Brain microvascular endothelial cell (primary cell): ENCODE data around the gene PRAMEF33.
"Not testable (repeated sequence)": the region's sequence is repeated elsewhere in the genome, so short reads cannot be mapped to it uniquely, and the experiment has no call there.

Source experiments
- DNase-seq: peaks from one replicate; pipeline ENCODE4 v3.0.0-alpha.2; 2020
- H3K27ac ChIP-seq: fragments of 250-450 bp; sonication (Bioruptor Pico); 2 replicates; pipeline ENCODE4 v1.5.1; 2020; ENCODE audit warnings: mild to moderate bottlenecking, moderate library complexity
- H3K27me3 ChIP-seq: fragments of 250-450 bp; sonication (Bioruptor Pico); replicated peaks from 2 replicates; pipeline ENCODE4 v1.5.1; 2020; ENCODE audit warnings: mild to moderate bottlenecking
- H3K36me3 ChIP-seq: fragments of 250-450 bp; sonication (Bioruptor Pico); replicated peaks from 2 replicates; pipeline ENCODE4 v1.5.1; 2020; ENCODE audit warnings: mild to moderate bottlenecking
- H3K4me3 ChIP-seq: 2 replicates; pipeline ENCODE4 v1.5.1; 2011; ENCODE audit warnings: low read depth, mild to moderate bottlenecking, control low read depth, low read length, moderate library complexity
- CTCF ChIP-seq: IDR thresholded peaks from 2 replicates; pipeline ENCODE4 v1.5.1; 2011; ENCODE audit warnings: low read depth, mild to moderate bottlenecking, moderate library complexity, low read length, control low read depth, inconsistent platforms; ENCODE audit errors: missing control alignments
- in situ Hi-C: cut with HindIII; loops from 2 replicates; pipeline ENCODE4 v1.10.0; 2017; ENCODE audit warnings: low sequenced_read_pairs, low pct_ligation_motif_present

The PRAMEF33 gene

GRCh38 chr1:13354475-13354874, 51.1 kb downstream of the PRAMEF33 start:
- H3K27ac ChIP-seq, in situ Hi-C loops, H3K27me3 ChIP-seq, H3K36me3 ChIP-seq, DNase-seq, H3K4me3 ChIP-seq: not testable (repeated sequence)

DNA sequence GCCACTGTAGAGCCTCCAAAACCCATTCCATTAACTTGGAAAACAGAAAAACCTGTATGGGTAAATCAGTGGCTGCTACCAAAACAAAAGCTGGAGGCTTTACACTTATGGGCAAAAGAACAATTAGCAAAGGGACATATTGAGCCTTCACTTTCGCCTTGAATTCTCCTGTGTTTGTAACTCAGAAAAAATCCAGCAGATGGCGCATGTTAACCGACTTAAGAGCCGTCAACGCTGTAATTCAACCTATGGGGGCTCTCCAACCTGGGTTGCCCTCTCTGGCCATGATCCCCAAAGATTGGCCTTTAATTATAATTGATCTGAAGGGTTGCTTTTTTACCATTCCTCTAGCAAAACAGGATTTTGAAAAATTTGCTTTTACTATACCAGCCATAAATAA, 53.4 kb downstream of the PRAMEF33 start:
- H3K27me3 ChIP-seq, H3K4me3 ChIP-seq, H3K36me3 ChIP-seq, in situ Hi-C loops, H3K27ac ChIP-seq: not testable (repeated sequence)
- peak; percentile 38 for DNase-seq
- peak; percentile 39 for TF ChIP-seq CTCF
